ENCODE data around the gene LCE1B.

LCE1B gene

GRCh38 chr1:152855661-152856060 is 43.9 kb downstream of the LCE1B start:
- no peak for TF ChIP-seq Cebpa-rat (IDR thresholded peaks at IDR 0.05)

DNA sequence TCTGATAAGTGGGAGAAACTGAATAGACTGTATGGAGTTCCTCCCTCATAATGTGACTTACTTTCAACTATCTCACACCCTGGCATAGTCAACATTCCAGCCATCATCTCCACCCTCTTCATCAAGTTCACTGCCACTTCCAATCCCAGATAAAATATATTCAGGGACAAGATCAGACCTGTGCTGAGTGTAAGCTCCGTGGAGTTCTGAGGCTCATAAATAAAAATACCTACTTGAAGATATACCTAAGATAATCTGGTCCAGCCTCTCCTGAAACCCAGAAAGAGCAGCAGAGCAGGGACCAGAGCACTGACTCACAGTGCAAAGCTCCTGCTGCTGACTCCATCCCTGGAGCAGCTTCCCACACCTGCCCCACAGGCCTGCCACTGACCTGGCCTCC is 46.3 kb downstream of the LCE1B start:
- H3K4me1 ChIP-seq: no peaks in the 10 kb centered on the region
- H3K9ac ChIP-seq: no peak overlapping the region
- no peaks in the 10 kb centered on the region for H4K20me1 ChIP-seq
- TF ChIP-seq Cebpa-rat (IDR thresholded peaks at IDR 0.05): no peak
- no peaks in the 10 kb centered on the region for H3K9me3 ChIP-seq (replicated peaks in 1 of 11)
- no peaks in the 10 kb centered on the region for H3K36me3 ChIP-seq
- no peak overlapping the region for H3K27ac ChIP-seq
- H3K4me3 ChIP-seq: no peak overlapping the region
- H3K27me3 ChIP-seq: no peaks in the 10 kb centered on the region
- no peak overlapping the region for H3K4me2 ChIP-seq

More at GRCh38 chr1:152855661-152856060, 43.9 kb downstream of the LCE1B start:
- H3K4me3 ChIP-seq: no peak overlapping the region
- no peaks in the 10 kb centered on the region for H3K36me3 ChIP-seq
- H3K9ac ChIP-seq: no peak overlapping the region
- no peak overlapping the region for H3K4me2 ChIP-seq
- no peaks in the 10 kb centered on the region for H3K27me3 ChIP-seq
- no peaks in the 10 kb centered on the region for H4K20me1 ChIP-seq
- no peaks in the 10 kb centered on the region for H3K9me3 ChIP-seq (replicated peaks in 1 of 11)
- H3K4me1 ChIP-seq: no peaks in the 10 kb centered on the region
- H3K27ac ChIP-seq: no peak overlapping the region

- Histone ChIP-seq H3K27me3 (no peaks in the 10 kb centered on the region), H3K27ac (no peak within 1 kb of the TSS), H4K20me1 (no peaks in the 10 kb centered on the region), H3K4me3 (no peak within 1 kb of the TSS), H3K36me3 (no peaks in the 10 kb centered on the region), H3K4me2 (no peak within 1 kb of the TSS), H3K9me3 (replicated peaks in 1 of 11) (no peaks in the 10 kb centered on the region), H3K9ac (no peak within 1 kb of the TSS), H3K4me1 (no peaks in the 10 kb centered on the region)
- TF ChIP-seq Cebpa-rat (IDR thresholded peaks at IDR 0.05): no peak
Observed at GRCh38 chr1:152859696-152860095, 47.9 kb downstream of the LCE1B start, which contains the start of gene LCE7A. Gene LCE7A, plus strand, starts transcription at chr1:152859996. Its CDS starts 702 bp downstream, at chr1:152860698.

DNA sequence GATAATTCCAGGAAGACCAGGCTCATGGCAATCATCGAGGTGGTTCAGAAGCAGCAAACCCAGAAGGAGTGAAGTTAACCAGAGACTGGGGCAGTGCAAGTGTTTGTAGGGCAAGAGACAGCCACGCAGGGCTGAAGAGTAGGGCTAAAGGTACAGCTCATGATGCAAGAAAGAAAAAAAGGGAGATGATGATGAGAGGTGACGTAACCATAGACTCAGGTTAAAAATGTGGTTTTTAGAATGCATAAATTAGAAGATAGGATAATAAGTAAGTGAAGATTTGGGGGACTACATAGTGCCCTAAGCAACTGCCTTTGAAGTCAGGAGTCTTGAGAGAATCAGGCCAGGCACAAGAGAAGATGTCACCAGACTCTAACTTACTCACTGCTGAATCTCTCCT is 48.4 kb downstream of the LCE1B start:
- Histone ChIP-seq H3K9me3 (replicated peaks in 1 of 11) (no peaks in the 10 kb centered on the region), H3K27me3 (no peaks in the 10 kb centered on the region)

DNA sequence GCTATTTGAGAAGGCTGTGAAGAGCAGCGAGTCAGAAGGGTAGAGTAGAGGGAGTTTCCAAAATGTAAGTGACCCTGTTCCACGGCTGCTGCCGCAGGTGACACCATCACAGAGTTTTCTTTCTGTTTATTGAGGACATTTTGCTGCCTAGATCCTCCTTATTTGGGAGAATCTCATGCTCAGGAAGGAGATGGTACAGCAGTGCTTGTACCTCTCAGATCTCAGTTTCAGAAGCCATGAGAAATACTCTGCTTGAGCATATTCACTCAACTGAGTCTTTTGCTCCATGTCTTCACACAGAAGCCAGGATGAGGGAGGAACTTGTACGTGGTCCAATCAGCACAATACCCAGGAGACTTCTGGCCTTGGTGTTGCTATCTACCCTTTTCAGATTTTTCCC is 49.6 kb downstream of the LCE1B start:
- H3K4me1 ChIP-seq: peaks cover 0 to 4% (median 0%) of the 10 kb centered on the region in 10 experiments; a peak in 1 of 20 replicates

More for the DNA sequence above, 48.4 kb downstream of the LCE1B start:
- Histone ChIP-seq H3K4me1 (no peaks in the 10 kb centered on the region), H4K20me1 (no peaks in the 10 kb centered on the region), H3K27ac (no peak overlapping the region), H3K4me2 (no peak overlapping the region), H3K4me3 (no peak overlapping the region), H3K36me3 (no peaks in the 10 kb centered on the region), H3K9ac (no peak overlapping the region)
- TF ChIP-seq Cebpa-rat (IDR thresholded peaks at IDR 0.05): no peak

More for the DNA sequence above, 49.6 kb downstream of the LCE1B start:
- Histone ChIP-seq H3K27me3 (no peaks in the 10 kb centered on the region), H4K20me1 (no peaks in the 10 kb centered on the region), H3K36me3 (no peaks in the 10 kb centered on the region), H3K9ac (no peak overlapping the region), H3K27ac (no peak overlapping the region), H3K4me3 (no peak overlapping the region), H3K9me3 (replicated peaks in 1 of 11) (no peaks in the 10 kb centered on the region), H3K4me2 (no peak overlapping the region)
- TF ChIP-seq Cebpa-rat (IDR thresholded peaks at IDR 0.05): no peak

Measured in BLaER1 treated with 17β-estradiol and CSF1 and Interleukin-3, amounts not matched to agents 10 nM and 100 nM (cell line).